ENCODE measurements around the gene TRIM65.
"Not testable (repeated sequence)": the region's sequence is repeated elsewhere in the genome, so short reads cannot be mapped to it uniquely, and the experiment has no call there.

GRCh38 chr17:75864887-75865286, 31.9 kb downstream of the TRIM65 start:
- TF ChIP-seq EZH2 (IDR thresholded peaks at IDR 0.05; ENCODE audit: borderline replicate concordance); CTCF (IDR thresholded peaks at IDR 0.05; ENCODE audit: poor library complexity); EZH2phosphoT487 (IDR thresholded peaks at IDR 0.05; ENCODE audit: low read depth, severe bottlenecking, unreplicated experiment): not testable (repeated sequence)

All from hepatocyte (in vitro differentiated cells).